ENCODE measurements around the gene SH2D3C. TPM values are rescaled to one million over a fixed set of nuclear protein-coding genes. Genes with fewer than 3 reads are reported as not detected.

SH2D3C gene
- total RNA-seq, 4 donors from 2014 or later, result 6.8 to 23.0 (median 8.4) TPM

GRCh38 chr9:127712867-127713266, 65.6 kb downstream of the SH2D3C start:
- TF ChIP-seq CTCF (IDR thresholded peaks at IDR 0.05; ENCODE audit: low read depth), result no peak

GRCh38 chr9:127712371-127712770, 66.1 kb downstream of the SH2D3C start:
- no peak for TF ChIP-seq CTCF (IDR thresholded peaks at IDR 0.05; ENCODE audit: low read depth)

- TF ChIP-seq CTCF (IDR thresholded peaks at IDR 0.05; ENCODE audit: low read depth), result no peak
These were observed 66.6 kb downstream of the SH2D3C start for GRCh38 chr9:127711831-127712274.

- no peak for TF ChIP-seq CTCF (IDR thresholded peaks at IDR 0.05; ENCODE audit: low read depth)
These were observed 67.2 kb downstream of the SH2D3C start for GRCh38 chr9:127711226-127711701.

- no peak for TF ChIP-seq CTCF (IDR thresholded peaks at IDR 0.05; ENCODE audit: low read depth)
These were observed 68.2 kb downstream of the SH2D3C start for GRCh38 chr9:127710204-127710783.

- no peak for TF ChIP-seq CTCF (IDR thresholded peaks at IDR 0.05; ENCODE audit: low read depth)
These were observed 69.4 kb downstream of the SH2D3C start for GRCh38 chr9:127708952-127709587.

GRCh38 chr9:127707766-127708165, 70.7 kb downstream of the SH2D3C start:
- TF ChIP-seq CTCF (IDR thresholded peaks at IDR 0.05; ENCODE audit: low read depth), result no peak
